ENCODE measurements around the gene MAB21L3. TPM values are rescaled to one million over a fixed set of nuclear protein-coding genes. Genes with fewer than 3 reads are reported as not detected.

Gene MAB21L3
- not detected for polyA plus RNA-seq (ENCODE audit: insufficient read length)

- DNase-seq, result no peak
These were observed at the start of gene MAB21L3 for GRCh38 chr1:116110567-116111523. Gene MAB21L3, plus strand, starts transcription at chr1:116111399. Its CDS starts 1,217 bp downstream, at chr1:116112616.

GRCh38 chr1:116062201-116062600 lies 49.0 kb upstream of the MAB21L3 start:
- DNase-seq, result no peak

DNA sequence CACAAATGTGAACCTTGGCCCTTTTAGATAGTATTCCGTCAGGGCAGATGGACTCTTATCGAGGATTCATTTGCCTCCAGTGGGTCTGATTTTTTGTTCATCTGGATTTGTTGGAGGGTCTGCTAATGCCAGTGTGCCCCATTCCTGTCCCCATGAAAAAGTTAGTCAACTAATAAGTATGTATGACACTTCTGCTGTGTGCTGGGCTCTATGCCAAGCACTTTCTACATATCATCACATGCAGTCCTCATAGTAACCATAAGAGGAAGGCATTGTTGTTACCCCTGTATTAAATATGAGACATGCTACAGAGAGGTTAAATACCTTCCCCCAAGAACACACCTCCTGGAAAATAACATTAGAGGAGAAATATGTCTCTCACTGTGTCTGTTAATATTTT lies 46.6 kb upstream of the MAB21L3 start:
- no peak for DNase-seq

GRCh38 chr1:116066868-116067565 lies 44.2 kb upstream of the MAB21L3 start:
- DNase-seq, result peak; percentile 11

DNA sequence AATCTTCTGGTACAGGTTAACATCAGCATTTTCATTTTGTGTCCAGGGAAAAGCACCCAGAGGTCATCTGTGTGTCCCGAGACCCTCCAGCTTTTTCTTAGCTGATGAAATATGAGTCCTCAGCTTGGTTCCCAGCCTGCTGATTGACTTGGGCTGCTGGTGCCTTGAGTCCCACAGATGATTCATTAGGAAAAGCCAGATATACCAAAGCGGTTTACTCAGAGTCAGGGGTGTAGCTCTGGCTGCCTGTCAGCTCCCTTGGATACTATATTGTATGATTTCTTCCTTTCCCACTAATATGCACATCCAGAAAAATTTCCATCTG lies 43.7 kb upstream of the MAB21L3 start:
- peak; percentile 47 for DNase-seq

GRCh38 chr1:116075575-116075974 lies 35.6 kb upstream of the MAB21L3 start:
- no peak for DNase-seq

GRCh38 chr1:116075990-116076389 lies 35.2 kb upstream of the MAB21L3 start:
- no peak for DNase-seq

DNA sequence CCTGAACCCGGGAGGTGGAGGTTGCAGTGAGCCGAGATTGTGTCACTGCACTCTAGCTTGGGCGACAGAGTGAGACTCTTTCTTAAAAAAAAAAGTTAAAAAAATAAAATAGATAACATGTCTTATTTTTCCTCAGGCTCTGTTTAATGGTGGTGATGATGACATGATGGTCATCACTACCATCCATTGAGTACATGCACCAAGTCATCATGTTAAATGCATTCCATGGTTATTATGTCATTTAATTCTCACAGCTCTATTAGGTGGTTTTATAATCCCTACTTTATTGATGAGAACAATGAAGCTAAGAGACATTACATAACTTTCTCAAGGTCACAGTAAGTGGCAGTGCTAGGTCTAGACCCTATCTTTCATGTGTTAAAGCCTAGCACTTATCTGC lies 34.4 kb upstream of the MAB21L3 start:
- DNase-seq, result no peak

GRCh38 chr1:116078699-116079223 lies 32.4 kb upstream of the MAB21L3 start:
- DNase-seq, result no peak

DNA sequence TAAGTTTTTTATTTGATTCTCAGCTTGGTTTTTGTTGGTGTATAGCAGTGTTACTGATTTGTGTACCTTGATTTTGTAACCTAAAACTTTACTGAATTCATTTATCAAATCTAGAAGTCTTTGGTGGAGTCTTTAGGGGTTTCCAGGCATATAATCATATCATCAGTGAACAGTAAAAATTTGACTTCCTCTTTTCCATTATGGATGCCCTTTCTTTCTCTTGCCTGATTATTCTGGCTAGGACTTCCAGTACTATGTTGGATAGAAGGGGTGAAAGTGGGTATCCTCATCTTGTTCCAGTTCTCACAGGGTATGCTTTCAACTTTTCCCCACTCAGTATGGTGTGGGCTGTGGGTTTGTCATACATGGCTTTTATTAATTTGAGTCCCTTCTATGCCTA lies 23.6 kb upstream of the MAB21L3 start:
- DNase-seq, result no peak

DNA sequence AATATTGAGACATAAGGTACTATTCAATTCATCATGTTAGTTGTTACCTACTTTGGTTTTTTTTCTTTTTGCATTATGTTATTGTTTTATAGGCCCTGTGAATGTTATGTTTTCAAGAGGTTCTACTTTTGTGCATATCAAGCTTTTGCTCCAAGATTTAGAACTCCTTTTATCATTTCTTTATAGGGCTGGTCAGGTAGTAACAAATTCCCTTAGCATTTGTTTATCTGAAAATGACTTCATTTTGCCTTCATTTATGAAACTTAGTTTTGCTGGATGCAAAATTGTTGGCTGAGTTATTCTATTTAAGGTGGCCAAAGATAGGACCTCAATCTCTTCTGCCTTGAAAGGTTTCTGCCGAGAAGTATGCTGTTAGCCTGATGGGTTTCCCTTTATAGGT lies 21.3 kb upstream of the MAB21L3 start:
- no peak for DNase-seq

GRCh38 chr1:116091083-116091482 lies 20.1 kb upstream of the MAB21L3 start:
- no peak for DNase-seq

DNA sequence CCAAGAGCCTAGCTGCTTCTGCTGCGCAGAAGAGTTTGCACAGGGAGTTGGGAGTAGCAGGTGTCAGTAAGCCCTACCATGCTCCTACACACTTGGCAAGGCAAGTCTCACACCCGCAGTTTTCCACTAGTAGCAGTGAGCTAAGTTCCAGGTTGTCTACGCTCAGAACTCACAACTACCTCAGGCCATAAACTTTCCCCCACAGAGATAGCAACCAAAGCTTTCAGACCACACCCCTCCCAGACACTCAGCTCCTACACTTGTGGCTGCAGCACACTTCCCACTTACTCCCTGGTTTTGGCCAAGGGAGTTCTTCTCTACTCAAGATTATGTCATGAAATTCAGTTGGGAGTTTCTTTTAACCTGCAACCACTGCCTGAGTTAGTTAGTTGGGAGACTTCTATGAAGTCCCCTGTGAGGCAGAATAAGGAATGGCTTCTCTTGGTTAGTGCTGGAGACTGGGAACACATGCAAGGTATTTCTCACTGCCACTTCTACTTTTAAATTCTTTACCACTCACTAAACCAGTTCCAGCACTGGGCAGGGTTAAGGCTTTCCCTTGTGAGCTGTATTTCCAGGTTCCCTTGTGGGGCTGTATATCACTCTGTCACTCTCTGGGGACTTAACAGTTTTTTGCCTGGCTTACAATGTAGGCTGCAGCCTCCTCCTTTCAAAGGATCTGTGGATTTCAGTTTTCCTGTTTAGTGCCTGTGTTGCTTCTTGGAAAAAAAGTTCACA lies 18.3 kb upstream of the MAB21L3 start:
- no peak for DNase-seq

- no peak for DNase-seq
These were observed 16.2 kb upstream of the MAB21L3 start for GRCh38 chr1:116095027-116095426.

DNA sequence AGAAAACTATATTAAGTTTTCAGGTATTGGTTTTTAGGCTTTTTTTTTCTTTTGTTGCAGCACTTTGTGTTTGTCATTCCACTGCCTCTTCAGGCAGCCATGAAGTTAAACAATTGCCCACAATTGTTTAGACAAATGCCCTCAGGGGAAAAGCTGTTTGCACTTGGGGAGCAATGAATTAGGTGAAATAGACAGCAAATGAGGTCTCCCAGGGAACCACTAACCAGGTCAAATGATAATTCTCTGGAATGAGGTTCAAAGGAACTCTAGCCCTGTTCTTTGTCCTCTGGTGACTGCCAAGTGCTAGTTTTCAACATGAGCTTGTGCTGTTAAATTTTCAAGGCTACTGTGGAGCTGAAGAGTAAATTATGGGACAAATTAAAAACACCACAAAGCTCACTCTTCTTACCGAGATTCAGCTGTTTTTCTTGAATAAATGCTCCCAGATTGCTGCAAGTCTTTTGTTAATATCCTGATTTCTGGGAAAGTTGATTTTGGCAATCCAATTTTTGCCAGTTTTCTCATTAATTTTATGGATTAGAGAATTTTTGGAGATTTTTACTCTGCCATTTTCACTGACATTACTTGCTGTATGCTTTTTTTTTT lies 15.1 kb upstream of the MAB21L3 start:
- DNase-seq, result no peak

GRCh38 chr1:116097626-116098025 lies 13.6 kb upstream of the MAB21L3 start:
- no peak for DNase-seq

GRCh38 chr1:116099379-116099778 lies 11.8 kb upstream of the MAB21L3 start:
- DNase-seq, result no peak

GRCh38 chr1:116099919-116100318 lies 11.3 kb upstream of the MAB21L3 start:
- no peak for DNase-seq

DNA sequence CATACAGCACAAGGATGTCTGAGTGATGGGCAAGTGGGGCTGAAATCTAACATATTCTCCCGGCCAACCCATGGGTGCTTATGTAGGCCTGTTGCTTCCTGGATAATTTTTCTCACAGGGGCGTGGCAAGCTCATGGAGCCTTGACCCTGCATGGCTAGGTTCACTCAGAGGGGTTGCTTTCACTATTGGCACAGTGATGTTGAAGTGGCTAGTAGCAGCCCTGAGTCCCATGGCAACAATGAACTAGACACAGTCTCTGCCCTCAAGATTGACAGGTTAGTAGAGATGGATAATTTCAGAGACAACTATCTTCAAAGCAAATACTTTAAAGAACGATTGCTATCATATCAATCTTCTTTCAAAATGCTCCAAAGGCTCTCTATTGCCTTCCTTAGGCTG lies 6.5 kb upstream of the MAB21L3 start:
- DNase-seq, result no peak

DNA sequence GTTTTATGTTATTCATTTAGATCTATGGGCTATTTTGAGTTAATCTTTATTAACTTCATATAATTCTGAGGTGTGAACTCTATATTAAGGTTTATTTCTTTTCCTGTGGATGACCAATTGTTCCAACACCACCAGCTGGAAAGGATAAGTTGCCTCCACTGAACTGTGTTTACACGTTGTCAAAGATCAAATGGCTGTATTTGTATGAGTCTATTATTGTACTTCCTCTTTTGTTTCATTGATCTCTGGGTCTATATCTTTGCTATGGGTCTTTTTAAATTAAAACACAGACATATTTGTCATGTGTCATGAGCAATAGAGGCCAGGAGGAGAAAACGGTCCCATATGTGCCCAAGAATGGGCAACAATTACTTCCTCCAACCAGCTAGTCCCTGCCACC lies 5.2 kb upstream of the MAB21L3 start:
- DNase-seq, result no peak

- no peak for DNase-seq
These were observed 4.6 kb upstream of the MAB21L3 start for GRCh38 chr1:116106646-116107045.

GRCh38 chr1:116107371-116107770 lies 3.8 kb upstream of the MAB21L3 start:
- DNase-seq, result no peak

All from hindlimb muscle (tissue), 1 donor.